Measurements from ENCODE around the gene DNAJB12. TPM values are rescaled to one million over a fixed set of nuclear protein-coding genes. Genes with fewer than 3 reads are reported as not detected.
A peak's percentile ranks its signal among the peaks of the same experiment; 100 is the strongest.

DNAJB12 gene
- total and polyA plus RNA-seq, 8 donors, result 2.3 to 43.2 (median 18.2) TPM

DNA sequence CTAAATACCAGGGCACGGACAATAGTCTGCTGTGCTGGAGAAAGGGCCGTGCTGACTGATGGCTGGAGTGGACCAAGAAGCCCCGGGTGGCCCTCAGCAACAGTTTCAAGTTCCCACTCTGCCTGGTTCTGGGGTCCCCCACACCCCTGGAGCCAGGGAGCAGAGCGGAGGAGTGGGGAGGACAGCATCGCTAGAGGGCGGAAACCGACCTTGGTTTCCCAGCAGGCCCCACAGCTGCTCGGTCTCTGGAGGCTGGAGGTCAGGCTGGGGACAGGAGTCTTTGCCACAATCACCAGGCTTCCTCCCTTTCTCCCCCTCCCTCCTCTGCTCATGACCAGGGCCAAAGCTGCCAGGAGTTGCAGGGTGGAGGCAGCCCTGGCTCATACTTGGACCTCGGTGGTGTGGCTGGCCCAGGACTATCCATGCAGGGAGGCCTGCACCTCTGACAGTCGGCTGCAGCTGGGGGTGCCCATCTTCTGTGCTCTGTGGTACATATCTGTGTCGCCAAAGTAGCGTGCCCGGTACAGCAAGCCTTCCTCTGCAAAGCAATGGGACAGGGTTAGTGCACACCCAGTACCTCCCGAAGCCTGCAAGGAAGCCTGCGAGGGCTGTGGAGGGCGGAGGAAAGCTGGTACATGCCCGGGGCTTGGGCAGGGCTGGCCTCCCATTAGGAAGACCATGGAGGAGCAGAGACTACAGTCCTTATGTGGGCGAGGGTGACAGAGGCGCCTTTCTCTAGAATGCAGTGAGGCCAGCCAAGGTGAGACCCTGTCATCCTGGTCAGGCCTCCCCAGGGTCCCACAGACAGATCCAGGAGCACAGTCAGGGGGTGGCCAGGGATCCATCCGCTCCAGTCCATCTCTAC lies 19.1 kb downstream of the DNAJB12 start:
- DNase-seq, result peak; percentile 67 to 82
- Histone ChIP-seq H3K27ac (peak overlapping the region; percentile 88 to 97 (median 95)), H3K9me3 (no peaks in the 10 kb centered on the region), H3K27me3 (no peaks in the 10 kb centered on the region), H3K36me3 (peaks cover 26 to 62% (median 50%) of the 10 kb centered on the region in 4 donors), H3K4me3 (peak overlapping the region in 2 of 4 donors; percentile 10 to 17), H3K4me1 (peaks cover 68 to 76% (median 72%) of the 10 kb centered on the region in 4 donors)
- 22 to 55% (median 33%) methylated on average over 14 to 20 of the region's 20 CpGs for WGBS, 5 donors
- TF ChIP-seq POLR2A (IDR thresholded peaks at IDR 0.05) (no peak), CTCF (IDR thresholded peaks at IDR 0.05) (peak in 1 of 7 experiments; percentile 11), POLR2AphosphoS5 (IDR thresholded peaks at IDR 0.05) (peak; percentile 27 to 69 (median 59)), EP300 (IDR thresholded peaks at IDR 0.05) (no peak)
- intact Hi-C loops (cut with DNase I; ENCODE audit: low total_unique reads), result loop anchor here (10.0 kb wide), 1 partner anchor 121 kb away; the partner anchor contains the start of genes ANAPC16 and ASCC1

GRCh38 chr10:72334825-72335393 lies 19.8 kb downstream of the DNAJB12 start:
- peak overlapping the region; percentile 88 to 97 (median 95) for H3K27ac ChIP-seq
- H3K36me3 ChIP-seq, result peaks cover 19 to 54% (median 43%) of the 10 kb centered on the region in 4 donors
- H3K4me1 ChIP-seq, result peaks cover 71 to 76% (median 73%) of the 10 kb centered on the region in 4 donors
- H3K4me3 ChIP-seq, result peak overlapping the region in 2 of 4 donors; percentile 10 to 17
- peak; percentile 85 to 97 for DNase-seq
- H3K27me3 ChIP-seq, result no peaks in the 10 kb centered on the region
- intact Hi-C loops (cut with DNase I; ENCODE audit: low total_unique reads), result loop anchor here (10.0 kb wide), 1 partner anchor 120 kb away; the partner anchor contains the start of genes ANAPC16 and ASCC1
- no peaks in the 10 kb centered on the region for H3K9me3 ChIP-seq
- WGBS, 5 donors, result 6 to 25% (median 8%) methylated on average over 10 to 16 of the region's 16 CpGs
- TF ChIP-seq POLR2A (IDR thresholded peaks at IDR 0.05) (no peak), CTCF (IDR thresholded peaks at IDR 0.05) (peak in 2 of 7 experiments; percentile 20 to 29), EP300 (IDR thresholded peaks at IDR 0.05) (peak; percentile 70), POLR2AphosphoS5 (IDR thresholded peaks at IDR 0.05) (peak; percentile 94 to 97 (median 94))

GRCh38 chr10:72334196-72334824 lies 20.4 kb downstream of the DNAJB12 start:
- DNase-seq, result peak in 1 of 2 donors; percentile 87
- peaks cover 15 to 48% (median 37%) of the 10 kb centered on the region in 4 donors for H3K36me3 ChIP-seq
- no peaks in the 10 kb centered on the region for H3K27me3 ChIP-seq
- peak overlapping the region in 1 of 4 donors; percentile 17 for H3K4me3 ChIP-seq
- 37 to 58% (median 45%) methylated on average over 17 of the region's 17 CpGs for WGBS, 5 donors
- TF ChIP-seq CTCF (IDR thresholded peaks at IDR 0.05) (no peak), EP300 (IDR thresholded peaks at IDR 0.05) (no peak), POLR2AphosphoS5 (IDR thresholded peaks at IDR 0.05) (no peak), POLR2A (IDR thresholded peaks at IDR 0.05) (no peak)
- intact Hi-C loops (cut with DNase I; ENCODE audit: low total_unique reads), result loop anchor here (10.0 kb wide), 1 partner anchor 120 kb away; the partner anchor contains the start of genes ANAPC16 and ASCC1
- no peaks in the 10 kb centered on the region for H3K9me3 ChIP-seq
- H3K4me1 ChIP-seq, result peaks cover 77 to 81% (median 79%) of the 10 kb centered on the region in 4 donors
- peak overlapping the region; percentile 88 to 97 (median 95) for H3K27ac ChIP-seq
